HUES6 (cell line): ENCODE data around the gene HERC4.
A peak's percentile ranks its signal among the peaks of the same experiment; 100 is the strongest.

Experiments used
- H3K27ac ChIP-seq: 2 replicates; pipeline ENCODE4 v1.7.0; 2013; ENCODE audit warnings: low read depth, mild to moderate bottlenecking, low read length, inconsistent platforms
- H3K27me3 ChIP-seq: 2 replicates; pipeline ENCODE4 v1.6.1; 2013; ENCODE audit warnings: low read length; ENCODE audit not compliant: control insufficient read depth, insufficient read depth
- H3K36me3 ChIP-seq: 2 replicates; pipeline ENCODE4 v1.6.1; 2013; ENCODE audit warnings: low read length; ENCODE audit not compliant: control insufficient read depth, insufficient read depth
- H3K4me1 ChIP-seq: 2 replicates; pipeline ENCODE4 v1.6.1; 2013; ENCODE audit warnings: low read length; ENCODE audit not compliant: control insufficient read depth, insufficient read depth
- H3K4me3 ChIP-seq: 2 replicates; pipeline ENCODE4 v1.5.1; 2013; ENCODE audit warnings: low read depth, low read length
- H3K9ac ChIP-seq: one replicate; pipeline ENCODE4 v1.6.1; 2013; ENCODE audit warnings: mild to moderate bottlenecking, low read length
- H3K9me3 ChIP-seq: 2 replicates; pipeline ENCODE4 v1.6.1; 2013; ENCODE audit warnings: low read depth, low read length; ENCODE audit not compliant: control insufficient read depth, insufficient read depth

Gene HERC4

DNA sequence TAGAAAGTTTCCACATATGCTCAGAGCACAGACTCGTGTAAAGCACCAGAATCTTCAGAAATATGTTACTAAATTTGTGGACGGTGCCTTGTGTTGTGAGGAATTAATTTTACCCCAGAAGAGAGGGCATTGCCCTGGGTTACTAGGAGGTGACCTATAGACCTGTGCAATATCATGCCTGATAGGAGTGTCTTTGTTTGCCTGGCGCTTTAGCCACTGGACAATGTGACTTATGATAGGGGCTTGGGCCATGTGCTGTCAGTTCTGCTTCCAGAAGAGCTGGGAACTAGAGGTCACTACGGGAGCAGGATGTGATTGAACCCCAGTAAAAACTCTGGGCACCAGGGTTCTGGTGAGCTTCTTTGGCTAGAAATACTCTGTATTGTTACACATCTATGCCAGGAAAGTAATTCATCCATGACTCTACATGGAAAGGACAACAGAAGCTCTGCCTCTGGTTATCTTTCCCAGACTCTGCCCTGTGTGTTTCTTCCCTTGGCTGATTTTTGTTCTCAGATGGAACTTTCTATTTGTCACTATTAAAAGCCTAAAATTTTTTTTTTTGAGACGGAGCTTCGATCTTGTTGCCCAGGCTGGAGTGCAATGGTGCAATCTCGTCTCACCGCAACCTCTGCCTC lies 115.1 kb downstream of the HERC4 start:
- Histone ChIP-seq H3K27ac (no peak overlapping the region), H3K9ac (no peak overlapping the region), H3K4me3 (no peak overlapping the region), H3K4me1 (no peaks in the 10 kb centered on the region), H3K27me3 (no peaks in the 10 kb centered on the region), H3K9me3 (no peaks in the 10 kb centered on the region), H3K36me3 (peaks cover 7% of the 10 kb centered on the region; the same call in 1 of the 2 replicates)

DNA sequence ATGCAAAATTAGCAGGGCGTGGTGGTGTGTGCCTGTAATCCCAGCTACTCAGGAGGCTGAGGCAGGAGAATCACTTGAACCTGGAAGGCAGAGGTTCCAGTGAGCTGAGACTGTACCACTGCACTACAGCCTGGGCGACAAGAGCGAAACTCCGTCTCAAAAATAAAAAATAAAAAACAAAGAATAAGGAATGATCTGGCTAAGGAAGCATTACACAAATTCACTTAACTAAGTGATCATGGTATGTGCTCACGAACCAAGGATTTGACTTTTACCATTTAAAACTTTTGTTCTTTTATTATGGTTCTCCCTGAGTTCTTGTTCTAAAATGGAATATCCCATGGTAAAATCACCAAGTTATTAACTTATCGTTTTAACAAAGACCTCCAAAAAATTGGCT lies 119.5 kb downstream of the HERC4 start:
- peaks cover 17% of the 10 kb centered on the region; the same call in 1 of the 2 replicates for H3K36me3 ChIP-seq
- H3K4me3 ChIP-seq, result no peak overlapping the region
- H3K9ac ChIP-seq, result no peak overlapping the region
- no peaks in the 10 kb centered on the region for H3K4me1 ChIP-seq
- no peak overlapping the region for H3K27ac ChIP-seq
- no peaks in the 10 kb centered on the region for H3K9me3 ChIP-seq
- H3K27me3 ChIP-seq, result no peaks in the 10 kb centered on the region

DNA sequence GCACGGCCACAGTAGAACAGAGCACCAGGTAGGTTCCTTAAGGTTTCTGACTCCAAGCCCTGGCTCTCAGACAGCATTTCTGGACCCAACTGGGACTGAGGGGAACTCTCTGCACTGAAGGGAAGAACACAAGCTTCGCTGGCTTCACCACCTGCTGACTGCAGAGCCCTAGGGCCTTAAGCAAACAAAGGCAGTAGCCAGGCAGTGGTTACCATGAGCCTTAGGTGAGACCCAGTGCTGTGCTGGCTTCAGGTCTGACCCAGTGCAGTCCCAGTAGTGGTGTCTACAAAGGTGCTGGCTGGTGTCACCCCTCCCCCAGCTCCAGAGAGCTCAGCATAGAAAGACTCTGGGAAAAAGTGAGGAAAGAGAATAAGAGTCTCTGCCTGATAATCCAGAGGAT lies 131.2 kb downstream of the HERC4 start:
- H3K9me3 ChIP-seq, result peaks cover 4% of the 10 kb centered on the region; the same call in 1 of the 2 replicates
- peaks cover 13% of the 10 kb centered on the region for H3K4me1 ChIP-seq
- no peak overlapping the region for H3K27ac ChIP-seq
- no peak overlapping the region for H3K4me3 ChIP-seq
- H3K27me3 ChIP-seq, result no peaks in the 10 kb centered on the region
- H3K9ac ChIP-seq, result no peak overlapping the region
- peaks cover 31% of the 10 kb centered on the region for H3K36me3 ChIP-seq

DNA sequence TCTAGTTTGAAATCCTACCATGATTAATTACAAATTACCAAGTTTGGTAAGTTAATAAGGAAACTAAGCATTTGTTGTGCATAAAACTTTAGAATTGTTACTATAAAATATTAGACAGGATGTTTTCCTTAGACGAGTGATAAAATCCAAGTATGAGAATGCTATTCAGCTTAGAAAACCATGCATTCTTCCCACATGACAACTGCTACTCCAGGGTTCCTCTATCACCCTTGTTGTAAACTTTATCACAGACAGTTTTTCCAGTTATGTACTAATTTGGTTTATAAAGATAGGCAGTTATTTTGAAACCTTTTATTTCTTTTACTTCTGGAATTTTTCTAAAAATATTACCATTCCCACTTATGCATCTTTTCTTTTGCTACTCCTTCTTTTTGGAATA lies 138.7 kb downstream of the HERC4 start:
- Histone ChIP-seq H3K9ac (no peak overlapping the region), H3K4me3 (no peak overlapping the region), H3K36me3 (peaks cover 35% of the 10 kb centered on the region), H3K27ac (no peak overlapping the region), H3K4me1 (peaks cover 13% of the 10 kb centered on the region), H3K9me3 (no peaks in the 10 kb centered on the region), H3K27me3 (no peaks in the 10 kb centered on the region)

DNA sequence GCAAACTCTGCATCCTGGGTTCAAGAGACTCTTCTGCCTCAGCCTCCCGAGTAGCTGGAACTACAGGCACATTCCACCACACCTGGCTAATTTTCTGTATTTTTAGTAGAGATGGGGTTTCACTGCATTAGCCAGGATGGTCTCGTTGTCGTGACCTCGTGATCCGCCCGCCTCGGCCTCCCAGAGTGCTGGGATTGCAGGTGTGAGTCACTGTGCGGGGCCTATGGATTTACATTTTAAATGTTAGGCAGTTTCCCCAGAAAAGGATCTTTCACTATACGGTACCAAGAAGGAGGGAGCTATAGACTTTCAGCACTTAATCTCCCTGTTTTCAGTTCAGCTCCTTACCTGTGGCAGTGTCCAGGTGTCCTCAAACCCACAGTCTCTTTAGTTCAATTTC lies 139.9 kb downstream of the HERC4 start:
- Histone ChIP-seq H3K4me3 (no peak overlapping the region), H3K27ac (peak overlapping the region; percentile 79), H3K36me3 (peaks cover 39% of the 10 kb centered on the region), H3K9me3 (no peaks in the 10 kb centered on the region), H3K4me1 (peaks cover 13% of the 10 kb centered on the region), H3K9ac (peak overlapping the region; percentile 34), H3K27me3 (no peaks in the 10 kb centered on the region)

DNA sequence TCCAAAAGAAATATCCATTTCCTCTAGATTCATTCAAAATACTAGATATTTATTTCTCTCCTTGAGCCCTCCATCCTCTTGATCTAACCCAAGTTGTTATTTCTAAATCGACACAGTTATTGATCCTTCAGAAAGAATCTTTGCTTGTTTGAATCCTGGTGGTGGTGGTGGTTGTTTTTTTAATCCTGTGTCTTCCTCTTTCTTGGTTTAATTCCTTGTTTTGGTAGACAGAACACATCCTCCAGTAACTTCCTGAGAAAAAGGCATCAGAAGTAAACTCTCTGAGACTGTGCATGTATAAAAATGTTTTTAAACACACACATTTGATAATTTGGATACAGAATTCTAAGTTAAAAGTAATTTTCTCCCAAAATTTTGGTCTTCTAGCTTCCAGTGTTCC lies 140.7 kb downstream of the HERC4 start:
- no peak overlapping the region for H3K27ac ChIP-seq
- peaks cover 13% of the 10 kb centered on the region for H3K4me1 ChIP-seq
- H3K9ac ChIP-seq, result no peak overlapping the region
- peaks cover 40% of the 10 kb centered on the region for H3K36me3 ChIP-seq
- no peak overlapping the region for H3K4me3 ChIP-seq
- no peaks in the 10 kb centered on the region for H3K27me3 ChIP-seq
- no peaks in the 10 kb centered on the region for H3K9me3 ChIP-seq

DNA sequence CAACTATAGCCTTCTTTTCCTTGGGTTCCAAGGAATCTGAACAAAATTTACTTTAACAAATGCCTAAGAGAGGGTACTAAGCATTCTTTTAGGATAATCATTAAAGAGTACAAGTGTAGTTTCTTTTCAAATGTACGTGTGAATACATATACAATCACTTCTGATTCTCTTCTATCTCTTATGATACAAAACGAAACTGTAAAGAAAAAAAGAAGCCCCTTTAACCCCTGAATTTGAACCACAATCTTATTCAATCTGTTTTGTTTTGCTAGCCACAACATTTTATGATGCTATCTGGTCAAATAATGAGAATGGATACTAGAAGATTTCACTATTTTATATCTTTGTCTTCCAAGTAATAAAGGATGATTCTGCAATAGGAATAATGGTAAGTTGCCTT lies 141.9 kb downstream of the HERC4 start:
- peaks cover 35% of the 10 kb centered on the region for H3K36me3 ChIP-seq
- peaks cover 13% of the 10 kb centered on the region for H3K4me1 ChIP-seq

DNA sequence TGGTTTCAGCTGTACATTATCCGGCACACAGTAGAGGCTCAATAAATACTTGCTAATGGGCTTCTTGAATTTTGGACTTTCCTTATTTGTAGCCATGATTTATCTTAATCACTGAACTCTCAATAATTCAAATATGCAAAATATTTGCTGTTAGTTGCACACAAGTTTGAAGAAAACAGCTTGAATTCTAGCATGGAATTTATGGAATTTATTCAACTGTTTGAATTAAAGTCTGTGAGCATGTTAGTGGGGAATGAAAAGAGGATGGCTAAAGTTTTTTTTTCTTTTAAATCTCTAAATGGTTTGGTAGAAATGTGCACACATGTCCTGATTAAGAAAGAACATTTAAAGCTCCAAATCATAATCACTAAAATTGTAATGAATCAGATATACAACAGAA lies 148.1 kb downstream of the HERC4 start:
- no peak overlapping the region for H3K27ac ChIP-seq
- H3K4me1 ChIP-seq, result no peaks in the 10 kb centered on the region
- H3K27me3 ChIP-seq, result no peaks in the 10 kb centered on the region
- H3K4me3 ChIP-seq, result no peak overlapping the region
- no peak overlapping the region for H3K9ac ChIP-seq
- no peaks in the 10 kb centered on the region for H3K9me3 ChIP-seq
- peaks cover 35% of the 10 kb centered on the region for H3K36me3 ChIP-seq

More for the DNA sequence above, 141.9 kb downstream of the HERC4 start:
- Histone ChIP-seq H3K4me3 (no peak overlapping the region), H3K27me3 (no peaks in the 10 kb centered on the region), H3K27ac (no peak overlapping the region), H3K9me3 (no peaks in the 10 kb centered on the region), H3K9ac (no peak overlapping the region)

DNA sequence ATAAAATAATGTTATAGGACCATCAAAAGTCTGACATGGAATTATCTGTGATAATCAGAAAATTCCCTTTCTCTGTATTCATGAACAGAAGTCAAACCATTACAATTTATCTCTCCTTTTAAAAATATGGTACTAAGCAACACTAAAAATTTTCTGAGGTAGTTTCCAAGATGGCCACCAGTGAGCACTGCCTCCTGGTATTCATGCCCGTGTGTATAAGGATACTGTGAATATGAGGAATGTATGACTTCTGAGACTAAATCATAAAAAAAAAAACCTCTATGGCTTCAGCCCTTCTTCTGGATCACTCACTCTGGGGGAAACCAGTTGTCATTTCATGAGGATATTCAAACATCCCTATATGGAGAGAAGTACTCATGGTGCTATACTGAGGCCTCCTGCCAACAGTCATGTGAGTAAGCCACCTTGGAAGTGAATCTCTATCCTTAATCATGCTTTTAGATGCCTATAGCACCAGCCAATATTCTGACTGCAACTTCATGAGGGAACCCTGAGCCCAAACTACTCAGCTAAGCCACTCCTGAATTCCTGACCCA lies 149.6 kb downstream of the HERC4 start:
- Histone ChIP-seq H3K27ac (no peak overlapping the region), H3K9me3 (no peaks in the 10 kb centered on the region), H3K4me3 (no peak overlapping the region), H3K36me3 (peaks cover 31% of the 10 kb centered on the region), H3K9ac (no peak overlapping the region), H3K4me1 (no peaks in the 10 kb centered on the region), H3K27me3 (no peaks in the 10 kb centered on the region)

DNA sequence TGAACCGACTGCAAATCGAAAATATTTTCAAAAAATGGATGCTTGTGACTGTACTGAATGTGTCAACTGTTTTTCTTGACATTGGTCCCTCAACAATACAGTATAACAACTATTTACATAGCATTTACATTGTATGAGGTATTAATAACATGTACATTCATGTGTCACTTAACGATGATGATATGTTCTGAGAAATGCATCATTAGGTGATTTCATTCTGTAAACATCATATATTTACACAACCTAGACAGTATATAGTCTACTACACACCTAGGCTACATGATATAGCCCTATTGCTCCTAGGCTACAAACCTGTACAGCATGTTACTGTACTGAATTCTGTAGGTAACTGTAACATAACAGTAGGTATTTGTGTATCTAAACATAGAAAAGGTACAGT lies 150.9 kb downstream of the HERC4 start:
- no peaks in the 10 kb centered on the region for H3K4me1 ChIP-seq
- H3K36me3 ChIP-seq, result peaks cover 26% of the 10 kb centered on the region
- H3K9me3 ChIP-seq, result no peaks in the 10 kb centered on the region
- H3K4me3 ChIP-seq, result no peak overlapping the region
- H3K27ac ChIP-seq, result no peak overlapping the region
- H3K9ac ChIP-seq, result no peak overlapping the region
- H3K27me3 ChIP-seq, result no peaks in the 10 kb centered on the region

DNA sequence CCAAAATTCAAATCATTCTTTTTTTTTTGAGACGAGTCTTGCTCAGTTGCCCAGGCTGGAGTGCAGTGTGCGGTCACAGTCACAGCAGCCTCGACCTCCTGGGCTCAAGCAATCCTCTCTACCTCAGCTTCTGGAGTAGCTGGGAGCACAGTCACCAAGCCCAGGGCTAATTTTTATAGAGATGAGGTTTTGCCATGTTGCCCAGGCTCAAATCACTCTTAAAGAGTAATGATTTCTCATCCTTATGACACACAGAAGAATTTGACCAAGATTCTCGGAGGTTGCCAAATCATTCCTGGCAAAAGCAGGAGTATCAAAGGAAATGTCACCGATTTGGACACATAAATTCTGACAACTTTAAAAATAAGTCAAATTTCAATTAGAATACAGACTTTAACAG lies 151.5 kb downstream of the HERC4 start:
- no peak overlapping the region for H3K9ac ChIP-seq
- H3K4me1 ChIP-seq, result no peaks in the 10 kb centered on the region
- no peak overlapping the region for H3K27ac ChIP-seq
- H3K4me3 ChIP-seq, result no peak overlapping the region
- no peaks in the 10 kb centered on the region for H3K27me3 ChIP-seq
- peaks cover 26% of the 10 kb centered on the region for H3K36me3 ChIP-seq
- no peaks in the 10 kb centered on the region for H3K9me3 ChIP-seq
